ENCODE results near the gene RALB.

GRCh38 chr2:120314690-120315366 is 62.2 kb downstream of the RALB start:
- TF ChIP-seq POLR2AphosphoS5 (IDR thresholded peaks at IDR 0.05; ENCODE audit: borderline replicate concordance, low read depth, low read length) (no peak), EZH2 (IDR thresholded peaks at IDR 0.05) (no peak), FOXP2 (optimal IDR thresholded peaks at IDR 0.05; ENCODE audit: control extremely low read depth, extremely low read length, insufficient read depth) (no peak)

All from SK-N-MC (cell line).